ENCODE data around the gene TTC33. TPM values are rescaled to one million over a fixed set of nuclear protein-coding genes. Genes with fewer than 3 reads are reported as not detected.
"Not testable (repeated sequence)": the region's sequence is repeated elsewhere in the genome, so short reads cannot be mapped to it uniquely, and the experiment has no call there.

Gene TTC33
- polyA plus RNA-seq, 12 donors = 20.8 to 27.2 (median 22.5) TPM; not detected in 1

DNA sequence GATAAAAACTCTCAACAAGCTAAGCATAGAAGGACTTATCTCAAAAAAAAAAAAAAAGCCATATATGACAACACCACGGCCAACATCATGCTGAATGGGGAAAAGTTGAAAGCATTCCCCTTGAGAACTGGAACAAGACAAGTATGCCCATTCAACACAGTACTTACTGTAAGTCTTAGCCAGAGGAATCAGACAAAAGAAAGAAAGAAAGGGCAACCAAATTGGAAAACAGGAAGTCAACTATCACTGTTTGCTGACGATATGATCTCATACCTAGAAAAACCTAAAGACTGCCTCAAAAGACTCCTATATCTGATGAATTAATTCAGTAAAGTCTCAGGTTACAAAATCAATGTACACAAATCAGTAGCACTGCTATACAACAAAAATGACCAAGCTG lies 100.6 kb downstream of the TTC33 start:
- no peak for DNase-seq

DNA sequence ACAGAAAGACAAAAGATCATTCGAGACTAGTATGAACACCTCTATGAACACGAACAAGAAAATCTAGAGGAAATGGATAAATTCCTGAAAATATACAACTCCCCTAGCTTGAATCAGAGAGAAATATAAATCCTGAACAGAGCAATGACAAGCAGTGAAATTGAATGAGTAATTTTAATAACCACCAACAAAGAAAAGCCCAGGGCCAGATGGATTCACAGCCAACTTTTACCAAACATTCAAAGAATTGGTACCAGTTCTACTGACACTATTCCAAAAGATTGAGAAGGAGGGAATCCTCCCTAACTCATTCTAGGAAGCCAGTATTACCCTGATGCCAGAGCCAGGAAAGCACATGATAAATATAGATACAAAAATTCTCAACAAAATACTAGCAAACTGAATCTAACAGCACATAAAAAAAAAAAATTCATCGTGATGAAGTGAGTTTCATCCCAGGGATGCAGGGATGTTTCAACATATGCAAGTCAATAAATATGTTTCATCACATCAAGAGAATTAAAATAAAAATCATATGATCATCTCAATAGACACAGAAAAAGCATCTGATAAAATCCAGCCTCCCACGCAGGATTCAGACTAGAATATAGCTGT lies 101.3 kb downstream of the TTC33 start:
- DNase-seq = no peak

DNA sequence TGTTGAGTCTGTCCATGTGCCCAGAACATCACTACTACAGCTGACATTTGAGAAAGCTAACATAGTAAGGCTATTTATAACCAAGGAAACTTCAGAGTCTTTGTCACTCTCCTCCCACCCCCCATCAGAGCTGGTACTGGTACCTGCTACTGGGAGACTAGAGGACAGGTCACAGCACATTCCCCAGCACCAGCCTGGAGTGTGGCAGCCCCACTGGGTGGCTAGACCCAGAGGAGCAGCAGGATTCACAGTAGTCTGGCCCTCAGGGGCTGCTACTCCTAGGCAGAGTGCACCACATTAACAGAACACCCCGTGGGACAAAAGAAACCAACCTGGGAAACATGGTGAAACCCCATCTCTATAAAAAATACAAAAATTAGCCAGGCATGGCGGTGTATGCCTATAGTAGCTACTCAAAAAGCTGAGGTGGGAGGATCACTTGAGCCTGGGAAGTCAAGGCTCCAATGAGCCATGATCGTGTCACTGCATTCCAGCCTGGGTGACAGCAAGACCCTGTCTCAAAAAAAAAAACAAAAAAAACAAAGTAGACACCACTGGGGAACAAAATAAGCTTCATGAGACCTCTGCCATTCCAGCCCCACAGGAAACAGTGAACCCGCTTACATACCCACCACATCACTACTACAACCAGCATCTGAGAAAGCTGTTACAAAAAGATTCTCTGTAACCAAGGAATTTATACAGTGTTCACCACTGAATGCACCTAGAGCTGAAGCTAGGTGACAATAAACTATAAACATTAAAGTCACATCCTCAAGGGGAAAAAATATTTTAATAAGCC lies 102.3 kb downstream of the TTC33 start:
- no peak for DNase-seq

DNA sequence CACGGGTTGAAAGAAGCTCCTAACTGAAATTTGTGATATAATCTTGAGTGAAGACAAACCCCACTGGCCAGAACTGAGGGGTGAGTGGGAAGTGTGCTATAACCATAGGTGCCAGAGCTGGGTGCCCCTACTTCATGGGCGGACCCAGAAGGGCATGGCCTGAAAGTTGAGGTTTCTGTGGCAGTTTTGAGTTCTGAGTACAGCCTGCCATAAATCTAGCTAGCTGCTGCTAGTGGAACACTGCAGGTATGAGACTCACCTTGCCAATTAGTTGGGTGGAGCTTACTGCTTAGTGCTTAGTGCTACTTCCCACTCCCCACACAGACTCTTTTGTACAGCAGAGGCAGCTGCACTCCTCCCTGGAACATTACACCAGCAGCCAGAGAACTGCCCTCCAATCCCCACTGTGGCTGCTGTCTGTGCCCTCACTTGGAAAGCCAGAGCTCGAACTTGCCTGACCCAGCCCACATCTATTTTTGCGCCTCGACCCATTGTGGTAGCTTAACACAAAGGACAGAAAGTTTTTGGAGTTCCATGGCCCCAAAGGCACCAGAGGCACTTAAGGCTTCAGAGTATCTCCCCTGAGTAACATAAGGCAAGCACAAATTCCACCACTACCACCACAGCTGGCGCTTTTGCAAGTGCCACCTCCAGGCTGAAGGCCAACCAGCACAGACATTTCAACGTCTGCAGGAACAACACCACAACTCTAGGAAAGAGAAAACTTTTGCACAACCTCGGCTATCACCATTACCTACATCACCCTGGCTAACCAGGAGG lies 103.1 kb downstream of the TTC33 start:
- DNase-seq = no peak

DNA sequence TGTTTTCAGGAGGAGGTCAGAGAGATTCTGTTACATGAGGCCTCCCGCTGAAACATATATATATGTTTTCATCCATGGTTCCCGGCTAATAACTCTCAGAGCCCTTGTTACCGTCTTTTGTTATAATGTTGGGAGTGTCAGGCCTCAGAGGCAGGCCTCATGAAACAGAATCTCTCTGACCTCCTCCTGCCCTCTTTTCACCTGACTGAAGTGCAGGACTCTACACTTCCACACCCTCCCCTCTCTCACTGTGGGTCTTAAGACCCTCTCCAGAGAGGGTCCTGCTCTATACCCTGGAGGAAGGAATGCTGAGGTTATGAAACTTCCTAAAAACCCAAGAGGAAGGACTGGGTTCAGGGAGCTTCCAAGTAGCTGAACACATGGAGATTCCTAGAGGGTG lies 104.6 kb downstream of the TTC33 start:
- DNase-seq = no peak

DNA sequence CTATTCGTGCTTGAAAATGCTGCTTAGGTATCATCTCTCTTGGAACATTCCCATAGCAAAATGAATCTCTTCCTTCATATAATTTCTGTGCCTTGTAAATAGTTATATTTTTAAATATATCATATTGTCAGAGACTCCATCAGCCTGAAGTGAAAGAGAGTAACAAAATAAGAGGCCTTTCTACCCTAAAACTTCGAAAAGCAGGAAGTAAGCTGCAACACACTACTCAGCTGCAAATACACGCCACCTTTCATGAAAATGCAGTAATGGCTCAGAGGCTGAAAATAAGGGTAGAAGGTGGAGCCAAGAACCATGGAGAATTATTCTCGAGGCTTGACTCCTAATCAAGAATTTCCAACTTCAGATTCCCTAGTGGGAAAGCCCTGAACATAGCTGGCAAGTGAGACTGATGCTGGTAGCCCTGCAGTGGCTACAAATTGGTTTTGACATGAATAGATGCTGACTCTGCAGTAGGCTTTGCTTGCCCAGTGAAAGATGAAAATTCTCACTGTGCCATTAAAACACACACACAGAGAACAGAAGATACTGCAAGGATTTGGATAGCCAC lies 106.2 kb downstream of the TTC33 start:
- no peak for DNase-seq

DNA sequence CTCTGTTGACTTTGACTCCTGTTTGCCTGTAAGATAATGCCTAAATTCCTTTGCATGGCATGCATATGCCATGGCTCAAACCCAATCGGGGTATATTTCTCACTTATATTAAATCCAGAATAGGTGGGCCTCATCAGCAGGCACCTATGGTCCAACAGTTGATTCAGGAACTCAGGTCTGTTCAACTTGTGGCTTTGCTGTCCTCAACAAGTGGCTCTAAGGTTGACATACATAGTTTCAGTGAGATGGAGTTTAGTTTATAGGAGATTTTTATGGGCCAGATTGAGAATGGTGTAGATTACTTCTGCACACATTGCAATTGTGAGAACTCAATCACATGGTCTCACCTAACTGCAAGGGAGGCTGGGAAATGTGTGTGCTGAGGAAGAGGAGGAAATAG lies 107.6 kb downstream of the TTC33 start:
- no peak for DNase-seq

DNA sequence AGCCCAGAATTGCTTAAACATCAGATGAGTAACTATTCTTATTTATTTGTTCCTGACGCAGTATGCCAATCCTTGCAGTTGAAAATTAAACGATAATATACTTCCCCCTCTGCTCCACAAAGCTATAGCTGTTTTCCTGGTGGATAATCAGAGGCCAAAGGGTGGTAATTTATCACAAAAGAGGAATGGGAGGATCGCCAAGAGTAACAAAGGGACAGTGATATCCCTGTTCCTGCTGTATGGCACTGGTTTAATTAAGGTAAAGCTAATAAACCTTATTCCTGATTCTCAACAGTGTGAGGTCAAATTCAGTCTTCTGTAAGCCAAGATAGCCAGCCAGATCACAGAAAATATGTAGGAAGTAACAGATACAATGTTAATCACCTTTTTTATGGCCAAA lies 109.5 kb downstream of the TTC33 start:
- no peak for DNase-seq

DNA sequence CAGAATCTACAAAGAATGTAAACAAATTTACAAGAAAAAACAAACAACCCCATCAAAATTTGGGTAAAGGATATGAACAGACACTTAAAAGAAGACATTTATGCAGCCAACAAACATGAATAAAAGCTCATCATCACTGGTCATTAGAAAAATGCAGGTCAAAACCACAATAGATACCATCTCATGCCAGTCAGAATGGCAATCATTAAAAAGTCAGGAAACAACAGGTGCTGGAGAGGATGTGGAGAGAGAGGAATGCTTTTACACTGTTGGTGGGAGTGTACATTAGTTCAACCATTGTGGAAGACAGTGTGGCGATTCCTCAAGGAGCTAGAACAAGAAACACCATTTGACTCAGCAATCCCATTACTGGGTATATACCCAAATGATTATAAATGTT lies 116.2 kb downstream of the TTC33 start:
- DNase-seq = not testable (repeated sequence)

DNA sequence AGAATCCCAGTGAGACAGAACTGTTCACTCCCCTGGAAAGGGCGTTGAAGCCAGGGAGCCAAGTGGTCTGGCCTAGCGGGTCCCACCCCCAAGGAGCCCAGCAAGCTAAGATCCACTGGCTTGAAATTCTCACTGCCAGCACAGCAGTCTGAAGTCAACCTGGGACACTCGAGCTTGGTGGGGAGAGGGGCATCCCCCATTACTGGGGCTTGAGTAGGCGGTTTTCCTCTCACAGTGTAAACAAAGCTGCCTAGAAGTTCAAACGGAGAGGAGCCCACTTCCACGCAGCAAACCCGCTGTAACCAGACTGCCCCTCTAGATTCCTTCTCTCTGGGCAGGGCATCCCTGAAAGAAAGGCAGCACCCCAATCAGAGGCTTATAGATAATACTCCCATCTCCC lies 121.2 kb downstream of the TTC33 start:
- DNase-seq = no peak

DNA sequence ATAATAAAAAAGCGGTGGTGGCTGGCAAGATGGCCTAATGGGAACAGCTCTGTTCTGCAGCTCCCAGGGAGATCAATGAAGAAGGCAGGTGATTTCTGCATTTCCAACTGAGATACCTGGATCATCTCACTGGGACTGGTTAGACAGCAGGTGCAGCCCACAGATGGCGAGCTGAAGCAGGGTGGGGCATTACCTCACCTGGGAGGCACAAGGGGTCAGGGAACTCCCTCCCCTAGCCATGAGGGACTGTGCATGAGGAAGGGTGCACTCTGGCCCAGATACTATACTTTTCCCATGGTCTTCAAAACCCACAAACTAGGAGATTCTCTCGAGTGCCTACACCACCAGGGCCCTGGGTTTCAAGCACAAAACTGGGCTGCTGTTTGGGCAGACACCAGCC lies 121.6 kb downstream of the TTC33 start:
- no peak for DNase-seq

DNA sequence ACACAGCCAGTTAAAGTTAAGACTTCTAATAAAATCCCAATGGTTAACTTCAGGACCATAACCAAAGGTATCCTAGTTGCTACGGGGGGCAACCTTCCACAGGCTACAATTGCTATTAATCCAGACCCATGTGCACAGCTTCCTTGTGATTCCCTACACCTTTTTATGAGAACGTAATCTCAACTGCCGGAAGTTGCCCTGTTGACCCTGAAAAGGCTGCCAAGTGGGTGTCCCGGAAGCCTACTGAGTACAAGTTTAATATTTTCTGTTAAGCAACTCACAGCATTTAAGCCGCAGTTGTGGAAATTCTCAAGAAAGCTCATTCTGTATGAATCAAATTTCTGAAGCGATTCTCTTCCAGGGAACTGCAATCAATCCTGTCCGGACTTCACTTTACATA lies 124.5 kb downstream of the TTC33 start:
- DNase-seq = no peak

DNA sequence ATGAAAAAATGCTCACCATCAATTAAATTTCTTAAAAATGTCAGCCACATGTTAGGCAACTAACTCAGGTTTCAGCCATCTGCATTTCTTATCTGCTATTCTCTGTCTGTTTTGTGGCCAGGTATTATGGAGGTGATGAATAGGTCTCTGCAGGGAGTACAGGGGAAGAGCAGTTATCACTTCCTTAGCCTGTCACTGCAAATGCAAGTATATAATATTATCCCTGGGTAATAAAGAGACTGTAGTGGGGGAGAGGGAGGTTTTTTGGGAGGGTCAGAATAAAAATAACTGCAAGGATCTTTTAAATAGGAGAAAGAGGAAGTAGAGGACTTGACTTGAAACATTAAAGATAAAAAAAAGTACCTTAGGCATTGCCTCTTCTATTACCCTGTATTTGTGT lies 125.6 kb downstream of the TTC33 start:
- no peak for DNase-seq

DNA sequence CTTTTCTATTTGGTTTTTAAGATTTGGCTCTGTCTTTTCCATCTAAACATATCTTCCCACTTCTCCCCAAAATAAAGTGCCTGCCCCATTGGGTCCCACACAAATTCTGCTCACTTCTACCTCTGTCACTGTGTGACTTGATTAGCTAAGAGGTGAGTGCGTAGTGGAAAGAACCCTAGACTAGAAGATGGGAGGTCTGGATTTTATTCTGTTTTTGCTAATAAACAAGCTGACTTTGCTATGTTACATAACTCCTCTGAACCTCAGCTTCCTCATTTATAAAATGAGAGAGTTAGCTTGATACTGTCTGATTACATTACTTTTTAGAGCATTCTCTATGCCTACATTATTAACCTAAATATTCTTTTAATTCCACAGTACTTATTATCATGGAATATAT lies 127.4 kb downstream of the TTC33 start:
- DNase-seq = no peak

DNA sequence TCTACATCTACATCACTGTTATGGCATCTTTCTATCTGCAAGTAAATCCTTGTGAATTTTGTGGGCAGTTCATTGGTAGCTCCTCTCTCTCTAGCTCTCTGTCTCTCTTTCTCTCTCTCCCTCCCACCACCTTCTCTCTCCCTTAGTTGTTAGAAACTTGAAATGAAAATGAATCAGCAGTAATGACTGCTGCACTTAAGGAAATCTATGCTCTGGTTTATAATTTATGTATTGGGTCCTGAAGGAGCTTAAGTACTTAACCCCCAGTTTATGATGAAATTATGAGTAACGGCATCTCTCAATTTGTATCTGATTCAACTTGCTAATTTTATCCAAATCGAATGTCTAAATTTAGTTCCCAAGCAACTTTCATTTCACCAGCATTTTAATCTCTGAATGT lies 128.1 kb downstream of the TTC33 start:
- no peak for DNase-seq

DNA sequence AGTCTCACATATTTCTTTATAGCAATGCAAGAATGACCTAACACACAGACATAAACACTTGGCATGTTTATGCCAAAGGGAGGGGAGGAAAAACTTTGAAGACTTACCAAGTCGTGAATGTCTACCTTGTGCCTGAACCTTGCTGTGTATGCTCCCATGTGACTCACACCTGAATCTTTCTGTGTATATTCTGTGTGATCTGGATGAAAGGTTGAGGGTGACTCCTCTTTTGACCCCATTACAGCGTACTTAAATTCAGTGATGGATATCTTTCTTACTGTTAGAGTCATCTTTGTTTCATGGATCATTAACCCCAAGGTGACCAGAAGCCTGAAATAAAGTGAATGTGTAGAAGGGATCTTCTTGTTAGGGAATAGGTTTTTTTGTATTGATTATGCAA lies 129.0 kb downstream of the TTC33 start:
- DNase-seq = no peak

DNA sequence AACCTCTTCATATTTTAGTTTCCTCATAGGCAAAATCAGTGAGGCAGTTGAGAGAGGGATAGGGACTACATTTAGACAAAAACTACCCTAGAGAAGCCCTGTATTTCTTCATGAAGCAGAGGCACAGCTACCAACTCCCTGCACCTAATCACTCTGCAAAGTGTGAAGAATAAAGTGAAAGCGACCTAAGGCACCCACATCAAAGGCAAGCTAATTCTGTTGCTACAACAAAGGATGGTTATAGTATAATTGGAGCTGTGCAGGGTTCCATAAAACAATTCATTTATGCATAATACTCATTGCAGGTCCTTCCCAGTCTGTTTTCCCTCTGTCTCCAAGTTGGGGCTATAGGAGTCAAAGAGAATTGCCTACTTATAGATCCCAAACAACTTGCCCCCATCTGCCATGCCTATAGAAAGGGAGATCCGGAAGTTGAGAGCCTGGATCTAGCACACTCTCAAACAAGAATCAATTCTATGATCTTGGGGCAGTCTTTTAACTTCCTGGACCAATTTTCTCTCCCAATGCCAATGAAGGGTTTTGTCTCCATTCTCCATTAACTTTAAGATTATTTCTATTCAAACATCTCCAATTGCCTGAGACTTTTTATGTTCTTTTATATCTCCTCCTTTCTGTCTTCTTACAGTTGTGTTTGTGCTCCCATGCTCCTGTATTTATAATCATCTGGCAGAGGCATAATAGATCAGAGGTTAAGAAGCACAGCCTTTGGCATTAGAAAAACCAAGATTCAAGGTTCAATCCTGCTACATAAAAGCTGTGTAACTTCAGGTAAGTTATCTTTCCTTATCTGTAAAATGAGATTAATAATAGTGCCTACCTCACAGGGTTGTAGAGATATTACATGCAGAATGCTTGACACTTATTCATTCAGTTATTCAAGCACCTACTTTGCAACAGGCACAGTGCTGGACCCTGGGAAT lies 132.0 kb downstream of the TTC33 start:
- no peak for DNase-seq

DNA sequence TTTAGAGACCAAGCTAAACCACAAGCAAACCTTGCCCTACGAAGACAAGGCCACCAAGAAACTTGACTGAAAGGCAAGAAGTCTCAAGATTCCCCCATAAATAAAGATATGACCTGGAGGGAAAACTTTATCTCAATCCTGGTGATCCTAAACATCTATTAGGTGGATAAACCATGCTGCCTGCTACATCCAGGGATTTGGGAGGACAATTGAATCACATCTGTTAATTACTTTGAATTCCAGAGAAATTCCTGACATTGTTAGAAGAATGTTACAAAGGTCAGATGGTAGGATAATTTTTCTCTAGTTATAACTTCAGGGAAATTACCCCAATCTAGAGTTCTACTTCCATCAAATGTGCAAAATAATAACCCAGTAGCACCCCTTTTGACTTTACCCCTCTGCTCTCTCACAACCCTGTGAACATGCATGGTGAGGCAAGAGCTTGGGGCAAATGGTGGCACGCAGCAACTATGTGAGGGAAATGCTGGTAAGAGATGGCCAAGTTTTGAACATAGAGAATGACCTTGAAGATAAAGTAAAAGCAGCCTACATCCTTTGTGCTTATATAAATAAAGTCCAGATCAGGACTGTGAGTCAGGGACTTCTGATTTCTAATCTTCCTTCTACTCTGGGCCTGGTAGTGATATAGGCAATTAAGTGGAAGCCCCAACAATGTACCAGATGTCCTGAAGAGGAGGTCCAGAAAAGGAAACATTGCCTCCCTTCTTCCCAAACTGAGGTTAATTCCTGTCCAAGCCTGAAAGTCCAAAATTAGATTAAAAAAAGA lies 133.1 kb downstream of the TTC33 start:
- no peak for DNase-seq

DNA sequence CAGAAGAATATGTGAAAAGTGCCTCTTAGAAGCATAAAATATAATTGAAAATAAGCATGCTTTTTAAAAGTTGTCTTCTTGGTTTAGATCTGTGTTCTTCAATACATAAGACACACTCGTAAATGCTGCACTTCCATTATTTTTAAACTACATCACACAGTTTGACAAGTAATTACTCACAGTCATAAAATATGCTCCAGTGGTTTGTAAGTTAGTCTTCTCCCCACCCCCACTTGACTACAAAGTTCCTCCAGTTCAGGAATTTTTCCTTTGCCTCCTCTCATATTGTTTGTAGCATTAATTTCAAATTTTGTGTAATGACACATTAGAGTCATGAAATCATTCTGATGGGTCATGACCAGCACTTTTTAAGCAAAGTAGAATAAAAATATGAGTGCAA lies 136.3 kb downstream of the TTC33 start:
- DNase-seq = no peak

DNA sequence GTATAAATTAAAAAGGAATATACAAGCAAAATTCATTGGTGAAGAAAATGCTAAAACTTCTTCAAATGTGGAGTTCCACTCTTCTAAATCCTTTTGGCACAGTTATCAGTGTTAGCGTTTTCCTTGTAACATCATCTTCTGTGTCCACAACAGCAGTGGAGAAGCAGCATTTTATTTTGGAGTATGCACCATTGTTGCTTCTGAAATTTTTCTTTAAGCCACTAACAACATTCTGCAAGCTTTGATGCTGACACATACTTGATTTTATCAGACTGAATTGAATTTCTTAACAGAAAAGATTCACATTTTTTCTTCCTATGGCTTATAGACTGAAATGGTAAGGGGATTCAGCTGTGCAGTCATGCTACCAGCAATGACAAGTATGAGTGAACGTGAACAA lies 136.8 kb downstream of the TTC33 start:
- DNase-seq = no peak

DNA sequence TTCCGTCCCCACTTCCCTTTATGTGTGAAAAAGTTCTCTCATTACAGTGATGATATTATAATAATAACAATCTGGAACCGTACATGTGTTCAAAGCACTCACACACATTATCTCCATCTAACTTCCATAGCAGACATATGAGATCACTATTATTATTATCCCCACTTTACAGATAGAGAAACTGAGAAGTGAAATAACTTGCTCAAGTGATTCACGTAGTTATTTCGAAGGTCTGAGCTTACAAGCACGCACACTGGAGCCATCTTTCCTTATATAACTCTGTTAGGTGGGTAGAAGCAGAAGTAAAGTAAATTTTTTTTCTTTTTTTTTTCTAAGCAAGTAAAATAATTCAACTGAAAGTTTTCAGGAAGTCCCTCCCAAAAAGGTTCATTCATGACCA lies 139.0 kb downstream of the TTC33 start:
- DNase-seq = no peak

Measured in muscle of arm (tissue), 12 donors.